Activated gamma-delta T cell (primary cell): ENCODE results near the gene SIX2.

ENCODE experiments used
- DNase-seq: peaks from one replicate; lab custom pipeline; 2025; lab: John Stamatoyannopoulos, UW

The SIX2 gene

DNA sequence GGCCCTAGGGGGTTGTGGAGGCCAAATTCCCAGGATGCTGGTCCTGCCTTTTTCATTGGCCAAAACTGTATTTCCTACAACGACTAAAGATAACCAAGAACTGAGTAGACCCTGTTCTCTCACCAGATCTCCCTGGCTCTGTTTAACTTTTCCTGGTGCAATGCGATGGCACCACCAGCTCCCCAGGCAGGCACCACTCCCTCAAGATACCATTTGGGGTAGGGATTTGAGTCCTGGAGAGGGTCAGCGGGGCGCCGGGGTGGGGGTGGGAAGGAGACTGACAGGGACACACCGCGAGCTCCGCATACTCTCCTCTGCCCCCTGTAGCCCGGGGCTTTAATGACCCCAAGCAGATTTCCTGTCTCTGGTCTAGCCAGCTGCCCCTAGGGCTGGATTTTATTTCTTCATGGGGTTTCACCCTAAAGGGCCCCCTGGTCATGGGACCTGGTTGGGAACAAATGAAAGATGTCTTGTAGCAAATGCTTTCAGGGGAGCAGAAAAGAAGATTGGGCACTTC lies 7.3 kb downstream of the SIX2 start:
- no peak for DNase-seq

DNA sequence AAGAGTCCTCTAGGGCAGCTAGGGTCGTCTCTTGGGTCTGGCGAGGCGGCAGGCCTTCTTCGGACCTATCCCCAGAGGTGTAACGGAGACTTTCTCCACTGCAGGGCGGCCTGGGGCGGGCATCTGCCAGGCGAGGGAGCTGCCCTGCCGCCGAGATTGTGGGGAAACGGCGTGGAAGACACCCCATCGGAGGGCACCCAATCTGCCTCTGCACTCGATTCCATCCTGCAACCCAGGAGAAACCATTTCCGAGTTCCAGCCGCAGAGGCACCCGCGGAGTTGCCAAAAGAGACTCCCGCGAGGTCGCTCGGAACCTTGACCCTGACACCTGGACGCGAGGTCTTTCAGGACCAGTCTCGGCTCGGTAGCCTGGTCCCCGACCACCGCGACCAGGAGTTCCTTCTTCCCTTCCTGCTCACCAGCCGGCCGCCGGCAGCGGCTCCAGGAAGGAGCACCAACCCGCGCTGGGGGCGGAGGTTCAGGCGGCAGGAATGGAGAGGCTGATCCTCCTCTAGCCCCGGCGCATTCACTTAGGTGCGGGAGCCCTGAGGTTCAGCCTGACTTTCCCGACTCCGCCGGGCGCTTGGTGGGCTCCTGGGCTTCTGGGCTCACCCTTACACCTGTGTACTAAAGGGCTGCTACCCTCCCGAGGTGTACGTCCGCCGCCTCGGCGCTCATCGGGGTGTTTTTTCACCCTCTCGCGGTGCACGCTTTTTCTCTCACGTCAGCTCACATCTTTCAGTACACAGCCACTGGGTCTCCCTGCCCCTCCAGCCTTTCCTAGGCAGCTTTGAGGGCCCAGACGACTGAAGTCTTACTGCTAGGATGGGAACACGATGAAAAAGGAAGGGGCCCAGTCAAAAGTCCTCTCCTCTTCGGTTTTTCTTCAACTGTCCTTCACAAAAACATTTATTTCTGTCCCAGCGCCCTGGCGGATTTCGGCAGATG lies 8.1 kb downstream of the SIX2 start:
- DNase-seq = no peak

DNA sequence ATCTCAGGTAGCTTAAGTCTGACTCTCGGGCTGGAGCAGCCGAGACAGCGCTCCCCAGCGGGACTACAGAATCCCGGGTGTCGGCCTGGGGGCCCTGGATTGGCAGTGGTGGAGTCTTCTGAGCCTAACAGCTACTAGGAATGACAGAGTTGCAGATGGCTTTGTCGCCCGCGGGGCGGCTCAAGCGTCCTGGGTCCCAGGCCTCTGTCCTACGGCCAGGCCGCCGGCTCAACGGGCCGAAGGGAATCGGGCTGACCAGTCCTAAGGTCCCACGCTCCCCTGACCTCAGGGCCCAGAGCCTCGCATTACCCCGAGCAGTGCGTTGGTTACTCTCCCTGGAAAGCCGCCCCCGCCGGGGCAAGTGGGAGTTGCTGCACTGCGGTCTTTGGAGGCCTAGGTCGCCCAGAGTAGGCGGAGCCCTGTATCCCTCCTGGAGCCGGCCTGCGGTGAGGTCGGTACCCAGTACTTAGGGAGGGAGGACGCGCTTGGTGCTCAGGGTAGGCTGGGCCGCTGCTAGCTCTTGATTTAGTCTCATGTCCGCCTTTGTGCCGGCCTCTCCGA lies 8.8 kb downstream of the SIX2 start:
- no peak for DNase-seq

DNA sequence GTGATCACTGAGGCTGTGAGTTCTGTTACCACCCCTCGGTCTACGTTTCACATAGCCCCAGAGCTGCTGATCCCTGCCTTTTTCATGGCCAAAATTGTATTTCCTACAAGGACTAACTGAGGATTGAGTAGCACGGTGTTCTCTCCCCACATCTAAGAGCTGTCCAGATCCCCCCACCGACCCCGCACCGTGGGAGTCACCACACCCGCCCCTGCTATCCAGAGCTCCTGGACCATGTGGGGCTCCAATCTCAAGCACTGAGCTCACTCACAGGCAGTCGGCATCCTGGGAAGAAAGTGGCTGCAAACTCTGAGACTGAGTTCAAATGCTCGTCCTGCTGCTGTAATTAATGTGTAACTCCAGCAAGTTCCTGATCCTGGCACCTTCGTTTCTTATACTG lies 9.7 kb downstream of the SIX2 start:
- no peak for DNase-seq

DNA sequence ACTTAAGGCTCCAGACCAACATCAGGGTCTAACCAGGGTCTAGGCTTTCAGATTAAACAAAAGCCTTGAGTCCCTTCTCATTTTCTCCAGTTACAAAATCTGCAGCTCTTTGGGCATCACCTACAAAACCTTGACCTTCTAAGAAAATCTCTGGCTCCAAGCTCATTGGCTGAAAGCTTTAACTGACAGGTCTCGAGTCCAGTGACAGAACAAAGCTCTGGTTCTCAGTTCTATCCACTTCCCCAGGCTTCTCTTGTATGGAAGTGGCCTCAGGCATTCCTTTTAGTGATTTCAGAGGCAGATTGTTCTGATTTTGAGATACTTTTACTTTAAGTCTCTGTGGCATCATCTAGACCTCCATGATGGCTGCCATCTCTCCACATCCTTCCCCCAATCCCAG lies 11.3 kb downstream of the SIX2 start:
- DNase-seq = no peak

DNA sequence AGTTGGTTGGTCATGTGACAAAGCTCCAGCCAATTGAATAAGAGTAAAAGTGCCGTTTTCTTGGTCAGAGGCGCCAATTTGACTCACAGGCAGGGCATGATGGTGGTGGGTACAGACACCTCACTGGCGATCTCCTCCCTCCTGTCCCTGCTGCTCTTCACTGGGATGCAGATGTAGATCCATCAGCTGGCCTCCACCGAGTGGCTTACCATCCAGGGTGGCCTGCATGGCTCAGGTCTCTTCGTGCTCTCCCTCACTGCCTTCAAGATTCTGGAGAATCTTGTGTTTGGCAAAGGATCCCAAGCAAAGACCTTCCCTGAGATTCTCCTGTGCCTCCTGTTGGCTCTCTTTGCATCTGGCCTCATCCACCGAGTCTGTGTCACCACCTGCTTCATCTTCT lies 12.9 kb downstream of the SIX2 start:
- no peak for DNase-seq

DNA sequence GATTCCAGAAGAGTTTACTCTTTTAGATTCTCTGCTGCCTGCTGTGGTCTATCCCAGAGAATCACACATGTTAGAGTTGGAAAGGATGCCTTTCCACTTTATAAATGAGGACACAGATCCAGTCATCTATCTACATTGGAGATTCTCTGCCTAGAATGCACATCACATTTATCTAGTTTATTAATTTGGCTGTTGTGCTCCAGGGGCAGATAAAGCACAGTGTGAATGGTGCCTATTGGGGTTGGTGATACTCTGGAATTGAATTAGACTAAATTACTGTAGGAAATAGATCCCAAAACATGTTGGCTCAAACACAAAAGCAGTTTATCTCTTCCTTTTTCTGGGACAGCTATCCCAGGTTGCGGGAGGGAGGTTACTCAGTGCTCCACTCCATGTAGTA lies 14.9 kb downstream of the SIX2 start:
- DNase-seq = no peak

DNA sequence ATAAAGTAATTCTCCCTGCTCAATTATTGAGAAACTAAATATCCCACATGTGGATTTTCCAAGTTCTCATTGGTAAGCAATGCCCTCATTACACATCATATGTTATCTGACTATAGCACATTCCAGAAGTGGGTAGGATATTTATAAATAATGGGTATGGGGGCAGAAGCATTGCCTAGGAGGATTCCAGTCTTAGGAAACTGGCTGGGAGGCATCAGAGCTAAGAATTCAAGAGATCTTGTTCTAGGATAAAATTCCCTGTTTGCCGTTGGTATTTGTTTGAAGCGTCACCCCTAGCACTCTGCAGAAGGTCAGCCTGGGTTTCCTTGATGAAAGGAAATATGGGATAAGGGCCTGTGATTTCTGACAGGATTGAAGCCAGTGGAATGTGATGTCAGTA lies 20.1 kb downstream of the SIX2 start:
- DNase-seq = no peak

DNA sequence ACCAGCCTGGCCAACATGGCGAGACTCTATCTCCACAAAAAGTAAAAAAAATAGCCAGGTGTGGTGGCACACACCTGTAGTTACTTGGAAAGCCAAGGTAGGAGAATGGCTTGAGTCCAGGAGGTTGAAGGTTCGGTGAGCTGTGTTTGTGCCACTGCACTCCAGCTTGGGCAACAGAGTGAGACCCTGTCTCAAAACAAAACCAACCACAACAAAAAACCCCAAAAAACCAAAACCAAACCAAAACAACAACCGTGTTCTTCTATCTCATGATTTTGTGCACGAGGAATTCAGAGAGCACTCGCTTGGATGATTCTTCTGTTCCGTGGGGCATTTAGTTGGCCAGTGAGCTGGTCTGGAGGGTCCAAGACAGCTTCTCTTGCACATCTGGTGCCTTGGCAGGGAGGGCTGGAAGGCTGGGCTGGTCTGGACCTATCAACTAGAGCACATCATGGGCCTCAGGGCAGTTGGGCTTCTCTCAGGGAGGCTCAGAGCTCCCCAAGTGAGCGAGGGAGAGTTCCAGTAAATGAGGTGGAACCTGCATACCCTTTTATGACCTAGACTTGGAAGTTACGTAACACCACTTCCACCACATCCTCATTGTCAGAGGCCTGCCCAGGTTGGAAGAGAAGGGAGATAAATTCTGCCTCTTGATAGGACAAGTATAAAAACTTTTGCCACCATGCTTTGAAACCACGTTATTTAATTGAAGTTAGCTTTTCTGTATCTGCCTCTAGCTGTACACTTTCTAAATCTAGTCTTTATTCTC lies 25.2 kb downstream of the SIX2 start:
- DNase-seq = no peak

DNA sequence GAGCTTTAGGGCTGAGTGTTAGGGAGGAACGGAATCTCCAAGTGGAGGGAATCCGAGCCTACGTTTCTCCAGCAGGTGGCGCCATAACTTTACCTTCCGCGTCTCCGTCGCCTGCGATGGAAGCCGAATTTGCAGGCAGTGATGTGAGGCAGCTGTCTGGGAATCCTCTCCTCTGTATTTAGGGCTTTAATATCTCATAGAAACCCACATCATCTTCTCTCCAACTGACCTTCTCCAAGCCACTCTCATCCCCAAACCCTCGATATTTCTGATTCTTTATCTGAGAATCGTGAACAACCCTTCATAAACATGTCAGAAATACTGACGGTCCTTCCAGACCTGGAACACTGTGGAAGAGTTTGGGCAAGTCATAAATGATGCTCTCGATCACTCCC lies 27.5 kb downstream of the SIX2 start:
- DNase-seq = no peak

DNA sequence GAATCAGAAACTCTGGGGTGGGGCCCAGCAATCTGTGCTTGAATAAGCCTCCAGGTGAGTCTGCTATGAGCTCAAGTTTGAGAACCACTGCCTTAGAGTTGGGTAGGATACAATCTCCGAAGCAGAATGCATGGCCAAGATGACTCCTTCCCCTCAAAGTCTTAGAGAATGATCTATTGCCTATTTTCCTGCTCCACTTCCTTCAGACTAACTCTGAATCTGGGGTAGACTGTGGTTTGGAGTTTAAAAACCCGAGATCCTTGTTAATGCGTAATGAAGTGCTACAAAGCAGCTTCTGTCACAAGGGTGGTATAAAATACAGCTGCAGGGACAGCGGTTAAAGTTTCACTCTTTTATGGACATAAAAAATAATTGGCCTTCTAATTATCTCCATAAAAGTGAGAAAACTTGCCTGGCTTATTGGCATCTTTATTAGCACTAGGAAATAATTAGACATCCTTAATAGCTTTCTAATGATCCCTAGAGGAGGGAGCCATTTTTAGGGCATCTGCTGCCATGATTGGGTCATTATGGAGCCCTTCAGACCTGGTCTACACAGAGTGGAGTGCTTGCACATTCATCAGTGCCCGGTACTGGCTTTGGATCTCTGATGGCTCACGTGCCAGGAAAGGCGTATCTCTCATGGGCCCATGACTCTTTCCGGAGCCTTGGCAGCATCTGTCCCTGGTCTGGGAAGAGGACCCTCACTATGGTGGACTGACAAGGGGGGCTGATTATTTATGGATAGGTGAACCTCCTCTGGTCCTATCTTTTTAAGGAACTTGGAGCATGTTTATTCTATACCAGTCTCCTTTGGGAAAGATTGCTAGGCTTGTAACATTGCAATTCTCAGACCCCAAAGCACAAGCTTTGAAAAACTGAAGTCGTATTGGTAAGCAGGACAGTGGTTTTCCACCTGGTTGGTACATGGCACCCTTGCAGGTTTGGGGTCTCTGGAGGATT lies 28.2 kb downstream of the SIX2 start:
- no peak for DNase-seq

DNA sequence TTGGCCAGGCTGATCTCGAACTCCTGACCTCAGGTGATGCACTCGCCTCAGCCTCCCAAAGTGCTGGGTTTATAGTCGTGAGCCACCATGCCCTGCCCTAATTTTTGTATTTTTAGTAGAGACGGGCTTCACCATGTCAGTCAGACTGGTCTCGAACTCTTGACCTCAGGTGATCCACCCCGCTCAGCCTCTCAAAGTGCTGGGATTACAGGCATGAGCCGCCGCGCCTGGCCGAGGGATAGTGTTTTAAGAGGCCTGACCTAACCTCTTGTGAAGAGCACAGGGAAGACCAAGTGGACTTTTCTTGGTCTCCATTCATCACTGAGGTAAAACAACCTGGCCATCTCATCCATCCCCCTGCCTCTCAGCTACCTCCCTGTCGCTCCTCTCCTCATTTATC lies 29.7 kb downstream of the SIX2 start:
- no peak for DNase-seq

DNA sequence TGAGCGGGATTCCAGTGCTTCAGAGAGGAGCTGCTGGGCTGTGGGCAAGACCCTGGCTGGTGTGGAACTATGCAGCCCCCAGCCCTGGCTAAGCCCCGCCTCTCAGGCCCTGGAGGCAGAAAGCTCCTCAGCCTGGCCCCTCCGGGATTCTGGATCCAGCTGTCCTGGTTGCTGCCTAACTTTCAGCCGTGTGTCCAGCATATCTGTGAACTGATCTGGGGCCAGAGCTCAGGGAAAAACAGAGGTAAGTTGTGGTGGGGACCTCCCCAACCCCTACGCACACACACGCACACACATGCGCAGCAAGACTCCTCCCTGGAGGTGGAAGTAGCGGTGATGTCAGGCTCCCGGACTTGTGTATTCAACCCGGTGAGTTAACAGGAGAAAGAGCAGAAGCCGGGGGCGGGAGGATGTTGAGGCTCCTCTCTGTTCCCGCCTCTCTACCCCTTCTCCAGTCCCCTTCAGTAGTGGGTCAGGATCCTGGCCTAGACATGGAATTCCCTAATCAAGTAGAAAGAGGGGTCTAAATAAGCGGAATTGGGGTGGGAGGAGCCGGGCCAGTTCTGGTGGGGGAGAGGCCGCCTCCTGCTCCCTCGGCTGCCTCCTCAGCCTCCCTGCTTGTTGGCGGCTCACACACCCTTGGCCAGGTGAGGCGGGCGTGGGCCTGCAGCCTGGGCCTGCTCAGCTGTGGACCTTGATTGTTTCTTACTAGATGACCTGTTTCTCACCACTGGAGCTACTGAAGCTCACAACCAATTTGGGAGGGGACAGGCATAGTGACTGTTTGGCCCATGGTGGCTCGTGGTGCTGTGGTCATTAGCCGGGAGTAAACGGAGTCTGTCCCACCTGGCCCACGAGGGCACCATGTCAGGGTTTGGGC lies 33.4 kb downstream of the SIX2 start:
- DNase-seq = no peak

DNA sequence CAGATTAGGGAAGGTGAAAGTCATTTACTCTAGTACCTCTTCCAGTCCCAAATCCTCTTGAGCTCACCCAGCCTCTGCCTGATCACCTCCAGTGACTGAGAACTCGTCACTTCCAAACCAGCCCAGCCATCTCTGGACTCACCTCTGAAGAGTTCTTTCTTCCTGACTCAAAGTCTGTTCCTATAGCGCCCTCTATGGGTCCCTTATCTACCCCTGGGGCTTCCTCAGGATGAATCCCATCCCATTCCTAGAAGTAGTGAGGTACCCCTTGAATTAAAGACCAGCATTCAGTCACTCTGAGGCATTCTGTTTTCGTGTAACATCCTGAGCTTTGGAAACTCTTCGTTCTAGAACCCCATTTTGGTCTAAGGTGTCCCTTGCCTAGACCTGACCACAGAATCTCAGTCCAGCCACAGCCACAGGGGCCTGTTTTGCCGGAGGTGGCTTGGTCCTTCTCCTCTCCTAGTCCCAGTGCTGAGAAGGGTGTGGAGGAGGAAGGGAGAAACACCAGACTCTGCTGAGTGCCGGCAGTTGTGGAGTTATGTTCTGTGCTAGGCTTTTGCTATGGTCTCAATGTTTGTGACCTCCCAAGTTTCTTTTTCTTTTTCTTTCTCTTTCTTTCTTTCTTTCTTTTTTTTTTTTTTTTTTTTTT lies 35.1 kb downstream of the SIX2 start:
- no peak for DNase-seq

DNA sequence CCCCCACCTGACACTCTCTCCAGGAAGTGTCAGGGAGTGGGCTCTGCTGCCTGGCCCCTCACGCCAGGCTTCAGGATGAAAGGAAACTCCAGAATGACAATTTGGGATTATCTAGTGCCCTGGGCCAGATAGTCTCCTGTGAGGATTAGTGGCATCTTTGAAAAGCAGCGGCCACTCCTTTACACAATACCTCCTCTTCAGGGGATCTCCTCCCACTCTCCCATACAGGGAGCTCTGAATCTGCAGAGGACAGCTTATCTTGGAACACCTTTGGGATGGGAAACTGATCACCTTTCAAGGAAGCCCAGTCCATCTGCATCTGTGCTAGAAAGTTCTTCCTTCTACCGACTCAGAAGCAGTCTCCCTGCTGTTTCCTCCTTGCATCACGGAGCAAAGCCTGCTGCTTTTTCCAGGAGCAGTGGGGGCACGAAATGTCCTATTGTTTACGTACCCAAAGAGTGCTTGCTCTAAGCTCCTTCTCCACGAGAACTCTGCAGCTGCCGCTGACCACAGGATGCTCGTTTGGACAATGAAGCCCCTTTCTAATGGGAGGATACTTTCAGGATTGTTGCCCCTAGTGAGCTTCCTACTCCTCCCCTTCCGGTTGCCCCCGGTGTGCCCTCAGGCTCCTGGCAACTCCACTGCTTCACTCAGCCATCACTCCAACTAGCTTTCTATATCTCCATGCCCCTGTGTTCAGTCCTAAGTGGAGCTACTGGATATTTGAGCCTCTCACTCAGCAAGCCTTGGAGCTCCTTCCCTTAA lies 36.3 kb downstream of the SIX2 start:
- no peak for DNase-seq

DNA sequence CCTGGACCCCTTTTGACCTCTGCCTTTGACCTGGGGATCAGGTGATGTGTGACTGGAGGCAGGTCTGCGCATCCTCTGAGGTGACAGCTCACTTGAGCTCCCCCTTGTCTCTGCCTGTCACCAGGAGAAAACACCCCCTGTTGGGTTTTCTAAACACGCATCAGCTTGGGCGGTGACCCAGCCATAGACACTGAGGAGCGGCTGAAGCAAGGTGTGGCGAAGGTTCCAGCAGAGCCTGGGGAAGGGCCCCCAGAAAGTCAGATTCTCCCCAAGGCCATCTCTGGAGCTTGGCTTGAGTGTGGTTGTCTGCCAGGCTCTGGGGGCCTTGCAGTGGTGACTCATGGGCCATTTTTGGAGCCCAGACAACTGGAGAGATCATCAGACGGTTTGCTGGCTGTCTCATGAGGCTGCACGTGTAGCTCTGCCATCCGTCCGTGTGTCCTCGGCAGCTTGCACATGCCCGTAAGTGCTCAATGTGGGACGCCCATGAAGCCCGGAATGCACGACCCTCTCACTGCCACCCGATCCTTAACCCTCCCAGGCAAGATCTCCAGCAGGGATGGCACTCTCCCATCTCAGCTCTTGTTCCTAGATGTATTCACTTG lies 38.3 kb downstream of the SIX2 start:
- DNase-seq = no peak

DNA sequence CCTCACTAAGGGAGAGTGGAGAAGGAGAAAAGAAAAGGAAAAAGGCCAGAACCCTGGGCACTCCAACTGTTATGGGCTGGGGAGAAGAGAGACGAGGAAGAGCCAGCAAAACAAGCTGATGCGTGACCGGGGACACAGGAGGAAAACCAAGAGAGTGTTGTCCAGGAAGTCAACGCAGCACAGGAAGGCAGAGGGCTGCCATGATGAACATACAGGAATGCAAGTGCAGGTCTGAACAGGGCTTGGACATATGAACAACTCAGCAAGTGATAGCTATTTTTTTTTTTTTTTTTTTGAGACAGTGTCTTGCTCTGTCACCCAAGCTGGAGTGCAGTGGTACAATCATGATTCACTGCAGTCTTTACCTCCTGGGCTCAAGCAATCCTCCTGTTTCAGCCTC lies 39.3 kb downstream of the SIX2 start:
- DNase-seq = no peak

DNA sequence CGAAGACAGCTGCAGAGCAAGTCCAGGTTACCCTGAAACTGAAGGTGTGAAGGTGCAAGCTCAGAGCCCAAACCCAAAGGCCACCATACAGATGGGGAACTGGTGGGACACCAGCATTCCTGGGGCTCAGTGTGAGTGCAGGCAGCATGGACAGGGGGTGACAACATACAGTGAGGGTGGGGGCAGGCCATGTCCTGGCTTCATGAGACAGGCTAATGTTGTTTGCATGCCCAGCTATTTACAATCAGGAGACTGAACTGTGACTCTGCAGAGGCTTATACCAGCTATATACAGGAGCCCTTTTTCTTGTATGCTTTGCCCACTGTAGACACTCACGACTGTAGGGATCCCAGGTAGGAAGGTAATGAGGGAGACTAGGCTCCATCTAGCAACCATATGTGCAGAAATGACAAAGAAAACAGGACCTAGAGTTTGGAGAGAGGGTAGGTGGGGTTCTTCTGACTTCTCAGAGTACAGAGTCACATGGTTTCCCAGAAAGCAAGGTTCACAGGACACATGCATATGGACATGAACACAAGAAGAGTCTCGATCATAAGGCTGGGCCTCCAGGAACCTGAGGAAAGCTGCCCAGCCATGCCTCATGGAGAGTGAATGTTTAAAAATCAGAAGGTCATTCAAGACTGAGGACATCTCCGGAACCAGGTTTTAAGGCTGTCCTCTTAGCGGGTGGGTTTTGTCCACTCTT lies 41.4 kb downstream of the SIX2 start:
- no peak for DNase-seq
